B cell (primary cell): ENCODE data around the gene ABCC9. TPM values are rescaled to one million over a fixed set of nuclear protein-coding genes. Genes with fewer than 3 reads are reported as not detected.

Experiments
- ATAC-seq: fragments of 200-7000 bp; cut with Tn5 transposase; one replicate; pipeline ENCODE4 v1.10.0; 2021; ENCODE audit warnings: low read depth, mild to moderate bottlenecking, moderate number of reproducible peaks, moderate library complexity
- CTCF ChIA-PET: fragments of 350-600 bp; sonication (Branson Sonifier 250); formaldehyde crosslinking; loops from one replicate; lab custom pipeline; 2021; ENCODE audit warnings: antibody characterized with exemption, inconsistent platforms; lab: Charles Lee
- POLR2A ChIA-PET: fragments of 350-600 bp; sonication (Branson Sonifier 250); formaldehyde crosslinking; loops from one replicate; lab custom pipeline; 2021; ENCODE audit warnings: antibody characterized with exemption; lab: Charles Lee
- DNase-seq: peaks from one replicate; pipeline ENCODE4 v3.0.0; 2013
- H2AFZ ChIP-seq: 2 replicates; pipeline ENCODE4 v1.6.1; 2012; ENCODE audit warnings: mild to moderate bottlenecking, low read depth, low read length; ENCODE audit not compliant: insufficient read depth, poor library complexity, severe bottlenecking
- H3K27ac ChIP-seq, 2 donors: 1 replicate in 1 of 2; 2 replicates in 1 of 2; pipeline ENCODE4 v1.5.1; 2012 to 2013; ENCODE audit warnings: low read length in 2 of 2, mild to moderate bottlenecking in 2 of 2, moderate library complexity in 1 of 2
- H3K27me3 ChIP-seq, 4 experiments: fragments of 200-600 bp in 1 of 4; sonication (generic) in 1 of 4; replicated peaks in 1 of 4; 1 replicate in 2 of 4; 2 replicates in 2 of 4; pipeline versions ENCODE4 v1.6.1 to v1.7.0; 2013 to 2016; ENCODE audit warnings: low read length in 3 of 4, mild to moderate bottlenecking in 2 of 4, mixed read lengths in 1 of 4, moderate library complexity in 1 of 4; ENCODE audit not compliant: insufficient read depth in 4 of 4, control insufficient read depth in 3 of 4; ENCODE audit errors: control extremely low read depth in 1 of 4
- H3K36me3 ChIP-seq, 2 experiments: replicated peaks in 1 of 2; 1 replicate in 1 of 2; 2 replicates in 1 of 2; pipeline versions ENCODE4 v1.6.1 to v1.7.1; 2013; ENCODE audit warnings: low read length in 1 of 2; ENCODE audit not compliant: insufficient read depth in 2 of 2, control insufficient read depth in 1 of 2; ENCODE audit errors: control extremely low read depth in 1 of 2, extremely low read depth in 1 of 2
- H3K4me1 ChIP-seq, 2 donors: fragments of 200-600 bp in 1 of 2; sonication (generic) in 1 of 2; 1 replicate in 1 of 2; 2 replicates in 1 of 2; pipeline versions ENCODE4 v1.5.1 to v1.6.1; 2013 to 2017; ENCODE audit warnings: low read length in 2 of 2; ENCODE audit not compliant: control insufficient read depth in 2 of 2, insufficient read depth in 2 of 2
- H3K4me2 ChIP-seq: replicated peaks from 2 replicates; pipeline ENCODE3; 2012; ENCODE audit warnings: mild to moderate bottlenecking, low read depth, low read length; ENCODE audit not compliant: poor library complexity, severe bottlenecking
- H3K4me3 ChIP-seq, 5 experiments: fragments of 200-600 bp in 1 of 5; sonication (generic) in 1 of 5; 1 replicate in 3 of 5; 2 replicates in 2 of 5; pipeline versions ENCODE4 v1.5.1 to v1.7.0; 2011 to 2016; ENCODE audit warnings: low read length in 4 of 5, mild to moderate bottlenecking in 4 of 5, low read depth in 2 of 5, control low read depth in 1 of 5, moderate library complexity in 1 of 5; ENCODE audit not compliant: insufficient read depth in 1 of 5; ENCODE audit errors: control extremely low read depth in 1 of 5, extremely low read depth in 1 of 5
- H3K79me2 ChIP-seq: fragments of 200-600 bp; sonication (generic); one replicate; pipeline ENCODE4 v1.6.0; 2016; ENCODE audit warnings: low read length; ENCODE audit not compliant: control insufficient read depth, insufficient read depth
- H3K9ac ChIP-seq: fragments of 200-600 bp; sonication (generic); 2 replicates; pipeline ENCODE4 v1.6.1; 2017; ENCODE audit warnings: mild to moderate bottlenecking, low read length, moderate library complexity
- H3K9me3 ChIP-seq, 3 donors: one replicate each; pipeline versions ENCODE4 v1.6.1 to v1.7.1; 2013; ENCODE audit warnings: low read length in 2 of 3; ENCODE audit not compliant: control insufficient read depth in 2 of 3, insufficient read depth in 1 of 3; ENCODE audit errors: control extremely low read depth in 1 of 3
- H4K20me1 ChIP-seq: 2 replicates; pipeline ENCODE4 v1.6.0; 2012; ENCODE audit warnings: mild to moderate bottlenecking, low read length; ENCODE audit not compliant: insufficient read depth, control insufficient read depth, poor library complexity, severe bottlenecking
- H3K27ac Mint-ChIP-seq: one replicate; pipeline ENCODE4 v1.8.0; 2021; ENCODE audit warnings: mixed read lengths
- H3K27me3 Mint-ChIP-seq: one replicate; pipeline ENCODE4 v1.8.0; 2021; ENCODE audit warnings: mixed read lengths
- H3K4me1 Mint-ChIP-seq: one replicate; pipeline ENCODE4 v1.8.0; 2021; ENCODE audit warnings: mixed read lengths
- H3K4me3 Mint-ChIP-seq: one replicate; pipeline ENCODE4 v1.8.0; 2021; ENCODE audit warnings: mixed read lengths
- H3K9me3 Mint-ChIP-seq: one replicate; pipeline ENCODE4 v1.8.0; 2022; ENCODE audit warnings: mixed read lengths; ENCODE audit not compliant: insufficient read depth
- EZH2 ChIP-seq: IDR thresholded peaks from 2 replicates; pipeline ENCODE4 v1.6.1; 2012; ENCODE audit warnings: borderline replicate concordance, low read depth, mild to moderate bottlenecking, moderate library complexity, low read length; ENCODE audit not compliant: insufficient read depth, poor library complexity, severe bottlenecking
- WGBS: methylation state at CpG from one replicate; pipeline ENCODE4 v1.1.5; 2013; ENCODE audit warnings: missing lambda C conversion rate; ENCODE audit not compliant: insufficient coverage; 5-methylcytosine and 5-hydroxymethylcytosine counted together
- intact Hi-C: fragments of 100-400 bp; cut with micrococcal nuclease; formaldehyde crosslinking; loops from one replicate; pipeline ENCODE4 v1.10.0; 2022
- polyA plus RNA-seq: library from polyadenylated mRNA; depleted of rRNA; stranded (reverse); fragments of >200 nt; gene quantifications from 2 replicates; pipeline ENCODE4 v1.2.3, GENCODE V29; 2012
- total RNA-seq, 2 donors: library from RNA; stranded (reverse); fragments of 120-200 nt in 1 of 2; gene quantifications; 1 replicate in 1 of 2; 2 replicates in 1 of 2; pipeline versions ENCODE4 v1.2.3 to v1.2.4, GENCODE V29; 2013 to 2022
- TF ChIP-seq, protein P1 (sequence below): fragments of 200-600 bp; IDR thresholded peaks from one replicate; pipeline ENCODE4 v1.8.0; 2022; ENCODE audit warnings: antibody characterized with exemption, mild to moderate bottlenecking

ABCC9 gene
- total and polyA plus RNA-seq, 2 donors (not counting 1 experiment from before 2014, with no cell fraction given) = not detected

DNA sequence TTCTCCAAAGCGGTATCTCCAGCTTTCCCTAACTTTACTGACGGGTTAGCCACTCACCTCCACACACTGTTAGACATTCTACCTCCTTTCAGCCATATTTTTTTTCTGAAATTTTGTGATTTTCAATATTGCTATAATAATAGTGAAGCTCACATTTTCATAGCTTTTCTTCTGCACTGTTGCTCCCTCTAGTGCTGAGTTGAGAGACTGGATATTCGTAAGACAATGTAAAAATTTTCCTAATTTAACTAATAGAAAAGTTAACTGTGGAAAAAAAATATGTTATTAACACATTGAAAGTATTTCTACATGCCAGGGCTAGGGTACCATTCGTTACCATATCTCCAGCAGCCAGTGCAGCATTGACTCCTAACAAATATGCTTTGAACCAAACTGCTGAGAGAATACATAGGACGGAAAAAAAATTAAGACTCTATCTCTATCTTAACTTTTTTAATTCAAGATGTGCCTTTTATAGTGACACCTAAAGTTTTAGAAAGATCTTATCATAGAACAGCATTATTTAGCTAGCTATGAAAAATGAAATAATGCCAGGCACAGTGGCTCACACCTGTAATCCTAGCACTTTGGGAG is 48.7 kb upstream of the ABCC9 start:
- no peak overlapping the region for H3K4me3 Mint-ChIP-seq
- H3K27me3 Mint-ChIP-seq = peaks cover 8% of the 10 kb centered on the region
- TF ChIP-seq, protein P1, sequence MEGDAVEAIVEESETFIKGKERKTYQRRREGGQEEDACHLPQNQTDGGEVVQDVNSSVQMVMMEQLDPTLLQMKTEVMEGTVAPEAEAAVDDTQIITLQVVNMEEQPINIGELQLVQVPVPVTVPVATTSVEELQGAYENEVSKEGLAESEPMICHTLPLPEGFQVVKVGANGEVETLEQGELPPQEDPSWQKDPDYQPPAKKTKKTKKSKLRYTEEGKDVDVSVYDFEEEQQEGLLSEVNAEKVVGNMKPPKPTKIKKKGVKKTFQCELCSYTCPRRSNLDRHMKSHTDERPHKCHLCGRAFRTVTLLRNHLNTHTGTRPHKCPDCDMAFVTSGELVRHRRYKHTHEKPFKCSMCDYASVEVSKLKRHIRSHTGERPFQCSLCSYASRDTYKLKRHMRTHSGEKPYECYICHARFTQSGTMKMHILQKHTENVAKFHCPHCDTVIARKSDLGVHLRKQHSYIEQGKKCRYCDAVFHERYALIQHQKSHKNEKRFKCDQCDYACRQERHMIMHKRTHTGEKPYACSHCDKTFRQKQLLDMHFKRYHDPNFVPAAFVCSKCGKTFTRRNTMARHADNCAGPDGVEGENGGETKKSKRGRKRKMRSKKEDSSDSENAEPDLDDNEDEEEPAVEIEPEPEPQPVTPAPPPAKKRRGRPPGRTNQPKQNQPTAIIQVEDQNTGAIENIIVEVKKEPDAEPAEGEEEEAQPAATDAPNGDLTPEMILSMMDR = no peak
- TF ChIP-seq EZH2 = no peak
- Histone ChIP-seq H3K36me3 (no peaks in the 10 kb centered on the region), H3K4me2 (no peak overlapping the region), H3K9me3 (no peaks in the 10 kb centered on the region), H3K4me3 (no peak overlapping the region), H3K4me1 (no peaks in the 10 kb centered on the region), H3K9ac (no peak overlapping the region), H3K79me2 (no peaks in the 10 kb centered on the region), H3K27me3 (no peaks in the 10 kb centered on the region), H3K27ac (no peak overlapping the region), H4K20me1 (no peaks in the 10 kb centered on the region), H2AFZ (no peak overlapping the region)
- DNase-seq (no peak), ATAC-seq (no peak)
- no peaks in the 10 kb centered on the region for H3K9me3 Mint-ChIP-seq
- H3K4me1 Mint-ChIP-seq = no peaks in the 10 kb centered on the region
- no peak overlapping the region for H3K27ac Mint-ChIP-seq
- ChIA-PET POLR2A (no interaction called here), CTCF (no interaction called here)
- no CpG with 5 or more reads among the region's 5 CpGs for WGBS
- intact Hi-C loops = no loop called here

DNA sequence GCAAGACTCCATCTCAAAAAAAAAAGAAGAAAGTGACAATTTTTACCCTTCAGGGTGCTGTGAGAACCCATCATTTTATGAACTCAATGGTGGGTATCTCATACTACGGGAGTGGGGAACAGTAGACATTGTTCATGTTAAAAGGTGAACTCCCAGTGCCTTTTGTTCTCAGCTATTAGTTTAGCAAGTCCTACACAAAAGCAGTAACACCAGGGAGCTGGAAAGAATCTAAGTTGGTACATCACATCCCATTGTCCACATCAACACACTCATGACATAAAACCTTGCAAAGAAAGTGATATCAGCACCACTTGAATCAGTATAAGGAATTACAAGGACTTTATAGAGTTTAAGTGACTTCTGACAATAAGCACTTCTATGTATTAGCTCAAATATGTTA is 47.4 kb upstream of the ABCC9 start:
- no peaks in the 10 kb centered on the region for H3K27me3 ChIP-seq
- no peak overlapping the region for H3K27ac ChIP-seq
- H3K4me2 ChIP-seq = no peak overlapping the region
- no peaks in the 10 kb centered on the region for H3K9me3 ChIP-seq
- intact Hi-C loops = no loop called here
- POLR2A ChIA-PET = no interaction called here
- no peaks in the 10 kb centered on the region for H4K20me1 ChIP-seq
- H3K4me3 ChIP-seq = no peak overlapping the region
- H2AFZ ChIP-seq = no peak overlapping the region
- TF ChIP-seq, protein P1 = no peak
- TF ChIP-seq EZH2 = no peak
- no peak overlapping the region for H3K9ac ChIP-seq
- Mint-ChIP-seq H3K4me3 (no peak overlapping the region), H3K9me3 (no peaks in the 10 kb centered on the region), H3K27ac (no peak overlapping the region), H3K4me1 (no peaks in the 10 kb centered on the region), H3K27me3 (peaks cover 8% of the 10 kb centered on the region)
- no peak for ATAC-seq
- no CpG with 5 or more reads among the region's 1 CpG for WGBS
- H3K79me2 ChIP-seq = no peaks in the 10 kb centered on the region
- H3K36me3 ChIP-seq = no peaks in the 10 kb centered on the region
- CTCF ChIA-PET = no interaction called here
- DNase-seq = no peak
- no peaks in the 10 kb centered on the region for H3K4me1 ChIP-seq
